ENCODE data around the gene APOA5.

DNA sequence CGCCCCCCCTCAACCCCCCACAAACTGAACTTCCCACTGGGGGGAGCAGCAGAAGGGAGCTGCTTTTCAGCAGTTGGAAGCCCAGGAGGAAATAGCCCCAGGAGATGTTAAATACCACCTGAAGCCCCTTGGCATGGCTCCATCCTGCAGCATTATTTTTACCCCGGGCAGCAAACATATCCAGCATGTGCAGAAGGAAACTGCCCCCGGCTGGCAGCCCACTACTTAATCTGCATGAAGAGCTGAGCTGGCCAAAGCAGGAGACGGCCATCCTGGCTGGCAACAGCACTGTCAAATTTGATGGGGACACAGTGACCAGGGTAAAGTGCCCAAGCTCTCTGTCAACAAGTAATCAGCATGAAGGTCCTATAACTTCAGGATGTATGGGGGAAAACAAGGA lies 50.9 kb downstream of the APOA5 start:
- TF ChIP-seq, protein P1, sequence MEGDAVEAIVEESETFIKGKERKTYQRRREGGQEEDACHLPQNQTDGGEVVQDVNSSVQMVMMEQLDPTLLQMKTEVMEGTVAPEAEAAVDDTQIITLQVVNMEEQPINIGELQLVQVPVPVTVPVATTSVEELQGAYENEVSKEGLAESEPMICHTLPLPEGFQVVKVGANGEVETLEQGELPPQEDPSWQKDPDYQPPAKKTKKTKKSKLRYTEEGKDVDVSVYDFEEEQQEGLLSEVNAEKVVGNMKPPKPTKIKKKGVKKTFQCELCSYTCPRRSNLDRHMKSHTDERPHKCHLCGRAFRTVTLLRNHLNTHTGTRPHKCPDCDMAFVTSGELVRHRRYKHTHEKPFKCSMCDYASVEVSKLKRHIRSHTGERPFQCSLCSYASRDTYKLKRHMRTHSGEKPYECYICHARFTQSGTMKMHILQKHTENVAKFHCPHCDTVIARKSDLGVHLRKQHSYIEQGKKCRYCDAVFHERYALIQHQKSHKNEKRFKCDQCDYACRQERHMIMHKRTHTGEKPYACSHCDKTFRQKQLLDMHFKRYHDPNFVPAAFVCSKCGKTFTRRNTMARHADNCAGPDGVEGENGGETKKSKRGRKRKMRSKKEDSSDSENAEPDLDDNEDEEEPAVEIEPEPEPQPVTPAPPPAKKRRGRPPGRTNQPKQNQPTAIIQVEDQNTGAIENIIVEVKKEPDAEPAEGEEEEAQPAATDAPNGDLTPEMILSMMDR (IDR thresholded peaks at IDR 0.05) = no peak
- no peak for TF ChIP-seq POLR2A (IDR thresholded peaks at IDR 0.05)
- TF ChIP-seq POLR2AphosphoS5 (IDR thresholded peaks at IDR 0.05) = no peak

Data from breast epithelium (tissue), 3 donors.